ENCODE data around the gene SLC27A5. TPM values are rescaled to one million over a fixed set of nuclear protein-coding genes. Genes with fewer than 3 reads are reported as not detected.

SLC27A5 gene
- total and polyA plus RNA-seq, 2 of the 13 experiments (the other 11 are each of a cell fraction or from before 2014, with no cell fraction given): 30.3 to 40.2 TPM

DNA sequence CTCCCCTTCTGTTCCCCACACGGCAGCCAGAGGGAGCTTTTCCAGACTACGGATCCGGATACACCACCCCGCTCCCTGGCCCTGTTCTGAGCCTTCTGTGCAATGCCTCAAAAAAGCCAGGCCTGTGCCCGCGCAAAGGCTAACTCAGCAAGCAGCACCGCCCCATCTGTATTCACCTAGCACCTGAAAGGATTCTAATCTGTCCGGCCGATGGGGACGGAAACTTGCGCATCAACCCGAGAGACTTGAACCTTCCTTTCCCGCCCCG, 7.2 kb upstream of the SLC27A5 start (continued):
- TF ChIP-seq, protein P1, sequence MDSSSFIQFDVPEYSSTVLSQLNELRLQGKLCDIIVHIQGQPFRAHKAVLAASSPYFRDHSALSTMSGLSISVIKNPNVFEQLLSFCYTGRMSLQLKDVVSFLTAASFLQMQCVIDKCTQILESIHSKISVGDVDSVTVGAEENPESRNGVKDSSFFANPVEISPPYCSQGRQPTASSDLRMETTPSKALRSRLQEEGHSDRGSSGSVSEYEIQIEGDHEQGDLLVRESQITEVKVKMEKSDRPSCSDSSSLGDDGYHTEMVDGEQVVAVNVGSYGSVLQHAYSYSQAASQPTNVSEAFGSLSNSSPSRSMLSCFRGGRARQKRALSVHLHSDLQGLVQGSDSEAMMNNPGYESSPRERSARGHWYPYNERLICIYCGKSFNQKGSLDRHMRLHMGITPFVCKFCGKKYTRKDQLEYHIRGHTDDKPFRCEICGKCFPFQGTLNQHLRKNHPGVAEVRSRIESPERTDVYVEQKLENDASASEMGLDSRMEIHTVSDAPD (CRISPR knock-in tag; IDR thresholded peaks at IDR 0.05): no peak
- no peak for TF ChIP-seq MTA3 (CRISPR knock-in tag; IDR thresholded peaks at IDR 0.05)
- TF ChIP-seq PRPF4 (IDR thresholded peaks at IDR 0.05; ENCODE audit: low read depth, low read length, poor library complexity, severe bottlenecking): no peak
- no peak for TF ChIP-seq ZNF460 (CRISPR knock-in tag; IDR thresholded peaks at IDR 0.05; ENCODE audit: borderline replicate concordance)
- TF ChIP-seq, protein P2, sequence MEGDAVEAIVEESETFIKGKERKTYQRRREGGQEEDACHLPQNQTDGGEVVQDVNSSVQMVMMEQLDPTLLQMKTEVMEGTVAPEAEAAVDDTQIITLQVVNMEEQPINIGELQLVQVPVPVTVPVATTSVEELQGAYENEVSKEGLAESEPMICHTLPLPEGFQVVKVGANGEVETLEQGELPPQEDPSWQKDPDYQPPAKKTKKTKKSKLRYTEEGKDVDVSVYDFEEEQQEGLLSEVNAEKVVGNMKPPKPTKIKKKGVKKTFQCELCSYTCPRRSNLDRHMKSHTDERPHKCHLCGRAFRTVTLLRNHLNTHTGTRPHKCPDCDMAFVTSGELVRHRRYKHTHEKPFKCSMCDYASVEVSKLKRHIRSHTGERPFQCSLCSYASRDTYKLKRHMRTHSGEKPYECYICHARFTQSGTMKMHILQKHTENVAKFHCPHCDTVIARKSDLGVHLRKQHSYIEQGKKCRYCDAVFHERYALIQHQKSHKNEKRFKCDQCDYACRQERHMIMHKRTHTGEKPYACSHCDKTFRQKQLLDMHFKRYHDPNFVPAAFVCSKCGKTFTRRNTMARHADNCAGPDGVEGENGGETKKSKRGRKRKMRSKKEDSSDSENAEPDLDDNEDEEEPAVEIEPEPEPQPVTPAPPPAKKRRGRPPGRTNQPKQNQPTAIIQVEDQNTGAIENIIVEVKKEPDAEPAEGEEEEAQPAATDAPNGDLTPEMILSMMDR (CRISPR knock-in tag; IDR thresholded peaks at IDR 0.05): peak; percentile 74
- no peak for TF ChIP-seq ZNF737 (CRISPR knock-in tag; IDR thresholded peaks at IDR 0.05; ENCODE audit: borderline replicate concordance)
- TF ChIP-seq ZC3H4 (CRISPR knock-in tag; IDR thresholded peaks at IDR 0.05; ENCODE audit: borderline replicate concordance): no peak
- no peak for TF ChIP-seq KMT2B (CRISPR knock-in tag; IDR thresholded peaks at IDR 0.05)
- TF ChIP-seq SCMH1 (CRISPR knock-in tag; IDR thresholded peaks at IDR 0.05; ENCODE audit: borderline replicate concordance): no peak
- TF ChIP-seq ZNF446 (CRISPR knock-in tag; IDR thresholded peaks at IDR 0.05): no peak
- TF ChIP-seq TBP (CRISPR knock-in tag; IDR thresholded peaks at IDR 0.05): no peak
- TF ChIP-seq FOXO1 (CRISPR knock-in tag; IDR thresholded peaks at IDR 0.05): no peak; the same call in 1 of the 2 replicates
- 0 out of 2 replicates have a peak, but pooled peaks have one; percentile 13 for TF ChIP-seq ETV5 (CRISPR knock-in tag; IDR thresholded peaks at IDR 0.05; ENCODE audit: borderline replicate concordance)
- TF ChIP-seq, protein P3, sequence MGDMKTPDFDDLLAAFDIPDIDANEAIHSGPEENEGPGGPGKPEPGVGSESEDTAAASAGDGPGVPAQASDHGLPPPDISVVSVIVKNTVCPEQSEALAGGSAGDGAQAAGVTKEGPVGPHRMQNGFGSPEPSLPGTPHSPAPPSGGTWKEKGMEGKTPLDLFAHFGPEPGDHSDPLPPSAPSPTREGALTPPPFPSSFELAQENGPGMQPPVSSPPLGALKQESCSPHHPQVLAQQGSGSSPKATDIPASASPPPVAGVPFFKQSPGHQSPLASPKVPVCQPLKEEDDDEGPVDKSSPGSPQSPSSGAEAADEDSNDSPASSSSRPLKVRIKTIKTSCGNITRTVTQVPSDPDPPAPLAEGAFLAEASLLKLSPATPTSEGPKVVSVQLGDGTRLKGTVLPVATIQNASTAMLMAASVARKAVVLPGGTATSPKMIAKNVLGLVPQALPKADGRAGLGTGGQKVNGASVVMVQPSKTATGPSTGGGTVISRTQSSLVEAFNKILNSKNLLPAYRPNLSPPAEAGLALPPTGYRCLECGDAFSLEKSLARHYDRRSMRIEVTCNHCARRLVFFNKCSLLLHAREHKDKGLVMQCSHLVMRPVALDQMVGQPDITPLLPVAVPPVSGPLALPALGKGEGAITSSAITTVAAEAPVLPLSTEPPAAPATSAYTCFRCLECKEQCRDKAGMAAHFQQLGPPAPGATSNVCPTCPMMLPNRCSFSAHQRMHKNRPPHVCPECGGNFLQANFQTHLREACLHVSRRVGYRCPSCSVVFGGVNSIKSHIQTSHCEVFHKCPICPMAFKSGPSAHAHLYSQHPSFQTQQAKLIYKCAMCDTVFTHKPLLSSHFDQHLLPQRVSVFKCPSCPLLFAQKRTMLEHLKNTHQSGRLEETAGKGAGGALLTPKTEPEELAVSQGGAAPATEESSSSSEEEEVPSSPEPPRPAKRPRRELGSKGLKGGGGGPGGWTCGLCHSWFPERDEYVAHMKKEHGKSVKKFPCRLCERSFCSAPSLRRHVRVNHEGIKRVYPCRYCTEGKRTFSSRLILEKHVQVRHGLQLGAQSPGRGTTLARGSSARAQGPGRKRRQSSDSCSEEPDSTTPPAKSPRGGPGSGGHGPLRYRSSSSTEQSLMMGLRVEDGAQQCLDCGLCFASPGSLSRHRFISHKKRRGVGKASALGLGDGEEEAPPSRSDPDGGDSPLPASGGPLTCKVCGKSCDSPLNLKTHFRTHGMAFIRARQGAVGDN (CRISPR knock-in tag; IDR thresholded peaks at IDR 0.05): no peak
- 0 out of 2 replicates have a peak, but pooled peaks have one; percentile 15 for TF ChIP-seq ZNF225 (CRISPR knock-in tag; IDR thresholded peaks at IDR 0.05)
- no peak for TF ChIP-seq GFI1 (CRISPR knock-in tag; IDR thresholded peaks at IDR 0.05; ENCODE audit: borderline replicate concordance)
- TF ChIP-seq ZNF619 (CRISPR knock-in tag; IDR thresholded peaks at IDR 0.05): no peak
- peak; percentile 31; the same call in 1 of the 2 replicates for TF ChIP-seq SAP130 (CRISPR knock-in tag; IDR thresholded peaks at IDR 0.05; ENCODE audit: low read depth)
- TF ChIP-seq HMGA1 (CRISPR knock-in tag; conservative IDR thresholded peaks at IDR 0.05): no peak
- peak; percentile 18; the same call in 1 of the 2 replicates for TF ChIP-seq ZNF605 (CRISPR knock-in tag; IDR thresholded peaks at IDR 0.05)
- TF ChIP-seq MYNN (CRISPR knock-in tag; IDR thresholded peaks at IDR 0.05; ENCODE audit: low read depth): no peak
- TF ChIP-seq FOXP1 (IDR thresholded peaks at IDR 0.05): no peak
- no peak for TF ChIP-seq FOXP1 (CRISPR knock-in tag; IDR thresholded peaks at IDR 0.05)
- TF ChIP-seq ZNF777 (CRISPR knock-in tag; IDR thresholded peaks at IDR 0.05): no peak

All from HepG2 (cell line).